HepG2 (cell line): Measurements from ENCODE around the gene CXCR5. TPM values are rescaled to one million over a fixed set of nuclear protein-coding genes. Genes with fewer than 3 reads are reported as not detected.
A peak's percentile ranks its signal among the peaks of the same experiment; 100 is the strongest.

Source experiments
- AHR ChIP-seq: IDR thresholded peaks from 2 replicates; pipeline ENCODE4 v1.6.1; 2018; ENCODE audit warnings: missing genetic modification reagents, missing compliant biosample characterization
- BCL6 ChIP-seq: IDR thresholded peaks from 2 replicates; pipeline ENCODE4 v1.6.1; 2016; ENCODE audit warnings: missing genetic modification reagents, missing compliant biosample characterization
- BRF2 ChIP-seq: sonication (generic); formaldehyde crosslinking; IDR thresholded peaks from 2 replicates; pipeline ENCODE4 v1.8.1; 2022; ENCODE audit warnings: mild to moderate bottlenecking, missing genetic modification reagents
- FOXA3 ChIP-seq: IDR thresholded peaks from 2 replicates; pipeline ENCODE4 v1.6.1; 2016; ENCODE audit warnings: missing genetic modification reagents, missing compliant biosample characterization
- GATAD2A ChIP-seq: IDR thresholded peaks from 2 replicates; pipeline ENCODE4 v1.6.1; 2016
- HCFC1 ChIP-seq: fragments of 150-350 bp; IDR thresholded peaks from 2 replicates; pipeline ENCODE4 v1.6.1; 2014; ENCODE audit warnings: low read depth, low read length
- HNRNPH1 ChIP-seq: fragments of 200-400 bp; formaldehyde crosslinking; optimal IDR thresholded peaks from 2 replicates; pipeline ENCODE3; 2017; ENCODE audit warnings: mild to moderate bottlenecking, low read depth, low read length
- SOX13 ChIP-seq, 3 experiments: fragments of 450-650 bp in 1 of 3; sonication (generic) in 1 of 3; formaldehyde crosslinking in 1 of 3; IDR thresholded peaks in 2 of 3; conservative IDR thresholded peaks in 1 of 3; 2 replicates each; pipeline versions ENCODE4 v1.5.0 to v1.6.1; 2016 to 2020; ENCODE audit warnings: antibody characterized with exemption in 1 of 3, mild to moderate bottlenecking in 1 of 3, missing compliant biosample characterization in 1 of 3, missing genetic modification reagents in 1 of 3, moderate library complexity in 1 of 3
- SRY ChIP-seq: sonication (generic); formaldehyde crosslinking; IDR thresholded peaks from 2 replicates; pipeline ENCODE4 v1.8.0; 2022; ENCODE audit warnings: mild to moderate bottlenecking, missing genetic modification reagents
- XBP1 ChIP-seq: sonication (generic); formaldehyde crosslinking; IDR thresholded peaks from 2 replicates; pipeline ENCODE4 v1.5.0; 2020; ENCODE audit warnings: missing genetic modification reagents
- ZNF235 ChIP-seq: sonication (generic); formaldehyde crosslinking; IDR thresholded peaks from 2 replicates; pipeline ENCODE4 v1.8.1; 2023; ENCODE audit warnings: mild to moderate bottlenecking, missing genetic modification reagents, borderline replicate concordance
- ZNF543 ChIP-seq: sonication (generic); formaldehyde crosslinking; IDR thresholded peaks from 2 replicates; pipeline ENCODE4 v1.4.0; 2020; ENCODE audit warnings: mild to moderate bottlenecking, missing genetic modification reagents
- ZNF660 ChIP-seq: sonication (generic); formaldehyde crosslinking; IDR thresholded peaks from 2 replicates; pipeline ENCODE4 v1.5.1; 2020; ENCODE audit warnings: mild to moderate bottlenecking, low read depth, missing genetic modification reagents, borderline replicate concordance
- ZNF691 ChIP-seq: sonication (generic); formaldehyde crosslinking; IDR thresholded peaks from 2 replicates; pipeline ENCODE4 v1.4.0; 2020; ENCODE audit warnings: missing genetic modification reagents, low read depth, mild to moderate bottlenecking, borderline replicate concordance
- polyA plus RNA-seq, 8 experiments: library from polyadenylated mRNA; depleted of rRNA in 3 of 8; stranded (reverse) in 7 of 8; unstranded in 1 of 8; fragments of >200 nt; fragmentation: Illumina TruSeq in 4 of 8; extraction: Trizol in 4 of 8; gene quantifications; 2 replicates each; pipeline versions ENCODE4 v1.2.1 to v1.2.3, GENCODE V29; 2011 to 2016; ENCODE audit warnings: low read depth in 4 of 8, missing spikeins in 1 of 8, mixed read lengths in 1 of 8; ENCODE audit not compliant: insufficient read depth in 1 of 8
- total RNA-seq, 5 experiments: library from RNA; depleted of rRNA; stranded (reverse); fragments of >200 nt; fragmentation: Illumina TruSeq; extraction: Trizol; gene quantifications; 2 replicates each; pipeline ENCODE4 v1.2.3, GENCODE V29; 2016; ENCODE audit warnings: low read depth in 1 of 5

CXCR5 gene
- total and polyA plus RNA-seq, 2 of the 13 experiments (the other 11 are each of a cell fraction or from before 2014, with no cell fraction given) = not detected

DNA sequence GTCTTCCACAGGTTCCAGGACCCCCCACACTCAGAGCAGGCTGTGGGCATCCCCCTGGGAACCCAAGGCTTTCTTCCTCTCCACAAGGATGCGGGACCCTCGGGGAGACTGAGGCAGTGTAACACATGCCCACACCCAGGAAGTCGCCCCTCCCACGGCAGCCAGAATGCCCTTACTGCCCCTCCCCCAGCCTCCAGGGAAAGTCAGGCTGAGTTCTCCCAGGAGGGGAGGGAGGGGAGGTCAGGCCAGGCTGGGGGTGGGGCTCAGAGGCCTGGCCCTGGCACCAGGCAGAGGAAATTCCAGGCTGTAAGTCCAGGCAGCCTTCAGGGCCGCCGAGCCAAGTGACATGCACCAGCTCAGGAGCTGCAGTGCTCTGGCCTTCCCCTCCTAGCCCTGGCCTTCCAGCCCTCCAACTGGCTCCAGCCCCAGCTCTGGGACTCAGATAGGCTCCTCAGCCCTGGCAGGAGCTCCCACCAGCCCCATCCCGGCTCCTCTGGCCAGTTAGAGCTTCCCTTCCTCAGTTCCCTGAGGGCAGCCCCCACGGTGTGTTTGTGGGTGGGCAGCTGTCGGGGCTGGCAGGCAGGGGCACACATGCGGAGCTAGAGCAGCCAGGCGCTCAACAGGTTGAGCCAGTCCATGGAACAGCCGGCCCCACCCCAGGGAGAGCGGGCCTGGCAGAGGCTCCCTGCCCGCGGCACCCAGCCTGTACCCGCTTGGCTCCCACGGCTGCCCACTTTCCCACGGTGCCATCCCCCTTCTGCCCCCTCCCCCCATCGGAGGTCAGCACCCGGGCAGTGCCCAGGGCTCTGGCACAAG lies 38.4 kb downstream of the CXCR5 start (continued):
- no peak for TF ChIP-seq SRY
- TF ChIP-seq AHR = no peak
- no peak for TF ChIP-seq ZNF660 (CRISPR knock-in tag)
- TF ChIP-seq XBP1 (CRISPR knock-in tag) = no peak
- TF ChIP-seq FOXA3 = peak; percentile 33; the same call in 1 of the 2 replicates
- TF ChIP-seq BRF2 = no peak
- peak; percentile 66; the same call in 1 of the 2 replicates for TF ChIP-seq GATAD2A
- no peak for TF ChIP-seq HCFC1
- TF ChIP-seq ZNF691 (CRISPR knock-in tag) = no peak
- TF ChIP-seq ZNF543 (CRISPR knock-in tag) = no peak
- TF ChIP-seq HNRNPH1 = no peak
- no peak for TF ChIP-seq BCL6 (CRISPR knock-in tag)
- no peak for TF ChIP-seq SOX13 (IDR thresholded peaks at IDR 0.05)
- TF ChIP-seq SOX13 (CRISPR knock-in tag; conservative IDR thresholded peaks at IDR 0.05 in 1 of 2, IDR thresholded peaks at IDR 0.05 in 1 of 2) = peak in 1 of 2 experiments; percentile 43; a peak in 1 of 4 replicates
- TF ChIP-seq ZNF235 (CRISPR knock-in tag) = no peak
